A673 (cell line): ENCODE results near the gene THBS3. TPM values are rescaled to one million over a fixed set of nuclear protein-coding genes. Genes with fewer than 3 reads are reported as not detected.
A peak's percentile ranks its signal among the peaks of the same experiment; 100 is the strongest.
"Not testable (repeated sequence)": the region's sequence is repeated elsewhere in the genome, so short reads cannot be mapped to it uniquely, and the experiment has no call there.

ENCODE experiments used
- BruUV-seq: library from RNA; stranded (reverse); fragments of 400-500 nt; replicated peaks from 2 replicates; lab custom pipeline; 2021; lab: Mats Ljungman, UMichigan
- CTCF ChIA-PET: fragments of 300-600 bp; sonication (Branson Sonifier 250); formaldehyde crosslinking; loops from one replicate; lab custom pipeline; 2022; ENCODE audit warnings: antibody characterized with exemption; lab: Charles Lee
- POLR2A ChIA-PET: fragments of 300-600 bp; sonication (Branson Sonifier 250); formaldehyde crosslinking; loops from one replicate; lab custom pipeline; 2022; ENCODE audit warnings: antibody characterized with exemption; ENCODE audit not compliant: low non-redundant PET; lab: Charles Lee
- DNase-seq: peaks from one replicate; pipeline ENCODE4 v3.0.0-alpha.2; 2015; ENCODE audit warnings: low spot score
- H3K27ac ChIP-seq: fragments of 200-600 bp; sonication (generic); 2 replicates; pipeline ENCODE4 v1.5.1; 2016; ENCODE audit warnings: mixed run types, low read depth, mild to moderate bottlenecking, mixed read lengths, antibody characterized with exemption, low read length; ENCODE audit not compliant: poor library complexity, severe bottlenecking
- H3K27me3 ChIP-seq: fragments of 200-600 bp; sonication (generic); replicated peaks from 2 replicates; pipeline ENCODE4 v1.6.1; 2017; ENCODE audit warnings: mixed run types, low read depth, mild to moderate bottlenecking, mixed read lengths, antibody characterized with exemption, low read length; ENCODE audit not compliant: insufficient read depth, poor library complexity
- H3K36me3 ChIP-seq: fragments of 200-600 bp; sonication (generic); 2 replicates; pipeline ENCODE4 v1.6.1; 2016; ENCODE audit warnings: mixed run types, mild to moderate bottlenecking, mixed read lengths, antibody characterized with exemption, low read length; ENCODE audit not compliant: insufficient read depth, poor library complexity, severe bottlenecking
- H3K4me1 ChIP-seq: fragments of 200-600 bp; sonication (generic); 2 replicates; pipeline ENCODE4 v1.6.1; 2017; ENCODE audit warnings: mixed run types, mild to moderate bottlenecking, mixed read lengths, antibody characterized with exemption, low read length; ENCODE audit not compliant: insufficient read depth, poor library complexity, severe bottlenecking
- H3K4me3 ChIP-seq: fragments of 200-600 bp; sonication (generic); 2 replicates; pipeline ENCODE4 v1.5.1; 2016; ENCODE audit warnings: low read depth, mixed run types, mild to moderate bottlenecking, mixed read lengths, low read length; ENCODE audit not compliant: poor library complexity, severe bottlenecking
- H3K9me3 ChIP-seq: fragments of 200-600 bp; sonication (generic); 2 replicates; pipeline ENCODE4 v1.6.1; 2016; ENCODE audit warnings: mixed run types, low read depth, mild to moderate bottlenecking, mixed read lengths, antibody characterized with exemption, low read length; ENCODE audit not compliant: poor library complexity, severe bottlenecking
- EZH2 ChIP-seq: fragments of 200-600 bp; sonication (generic); IDR thresholded peaks from 2 replicates; pipeline ENCODE4 v1.6.1; 2017; ENCODE audit warnings: borderline replicate concordance, low read depth, mild to moderate bottlenecking, mixed read lengths, antibody characterized with exemption, low read length; ENCODE audit not compliant: poor library complexity, severe bottlenecking
- intact Hi-C: fragments of 100-400 bp; cut with micrococcal nuclease; formaldehyde crosslinking; loops from one replicate; pipeline ENCODE4 v1.10.0; 2022; ENCODE audit not compliant: unreplicated experiment
- total RNA-seq: library from RNA; stranded (reverse); gene quantifications from 2 replicates; pipeline ENCODE4 v1.2.3, GENCODE V29; 2021
- TF ChIP-seq, protein P1 (sequence below): fragments of 300-800, 200-600 bp; sonication (generic); conservative IDR thresholded peaks from 2 replicates; pipeline ENCODE4 v1.5.1; 2017; ENCODE audit warnings: low read depth, mild to moderate bottlenecking, antibody characterized with exemption, low read length, moderate library complexity, mixed read lengths

Gene THBS3
- total RNA-seq, 1 experiment from 2014 or later: 23.2 TPM

DNA sequence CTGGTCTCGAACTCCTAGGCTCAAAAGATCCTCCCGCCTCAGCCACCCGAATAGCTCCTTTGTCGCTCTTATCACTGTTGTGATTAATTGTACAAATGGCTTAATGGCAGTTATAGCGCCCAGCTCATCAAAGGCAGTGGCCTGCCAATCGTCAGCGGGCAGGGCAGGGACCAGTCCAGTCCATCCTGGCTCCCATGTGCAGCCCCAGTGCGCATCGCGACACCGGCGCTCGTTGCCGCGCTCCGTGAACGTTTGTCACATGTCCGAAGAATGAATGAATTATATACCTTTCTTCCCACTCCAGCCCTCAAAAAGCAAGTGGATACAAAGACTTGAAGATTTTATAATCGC lies 19.2 kb upstream of the THBS3 start:
- Histone ChIP-seq H3K4me1 (peaks cover 20% of the 10 kb centered on the region), H3K27me3 (no peaks in the 10 kb centered on the region), H3K27ac (peak overlapping the region; percentile 91), H3K36me3 (no peaks in the 10 kb centered on the region), H3K9me3 (no peaks in the 10 kb centered on the region), H3K4me3 (peak overlapping the region; percentile 59)
- intact Hi-C loops: loop anchor here (2.0 kb wide), 1 partner anchor 50 kb away; the partner anchor contains the start of gene HCN3
- peak; percentile 73 for DNase-seq
- ChIA-PET CTCF (interaction anchor here (1.3 kb wide), 1 partner anchor 20 kb away, joined by 4 read pairs; no protein-coding TSS in a partner anchor), POLR2A (interaction anchor here (1.0 kb wide), 1 partner anchor 18 kb away, joined by 4 read pairs; no protein-coding TSS in a partner anchor)
- BruUV-seq: TSS peak; percentile 89
- TF ChIP-seq, protein P1, sequence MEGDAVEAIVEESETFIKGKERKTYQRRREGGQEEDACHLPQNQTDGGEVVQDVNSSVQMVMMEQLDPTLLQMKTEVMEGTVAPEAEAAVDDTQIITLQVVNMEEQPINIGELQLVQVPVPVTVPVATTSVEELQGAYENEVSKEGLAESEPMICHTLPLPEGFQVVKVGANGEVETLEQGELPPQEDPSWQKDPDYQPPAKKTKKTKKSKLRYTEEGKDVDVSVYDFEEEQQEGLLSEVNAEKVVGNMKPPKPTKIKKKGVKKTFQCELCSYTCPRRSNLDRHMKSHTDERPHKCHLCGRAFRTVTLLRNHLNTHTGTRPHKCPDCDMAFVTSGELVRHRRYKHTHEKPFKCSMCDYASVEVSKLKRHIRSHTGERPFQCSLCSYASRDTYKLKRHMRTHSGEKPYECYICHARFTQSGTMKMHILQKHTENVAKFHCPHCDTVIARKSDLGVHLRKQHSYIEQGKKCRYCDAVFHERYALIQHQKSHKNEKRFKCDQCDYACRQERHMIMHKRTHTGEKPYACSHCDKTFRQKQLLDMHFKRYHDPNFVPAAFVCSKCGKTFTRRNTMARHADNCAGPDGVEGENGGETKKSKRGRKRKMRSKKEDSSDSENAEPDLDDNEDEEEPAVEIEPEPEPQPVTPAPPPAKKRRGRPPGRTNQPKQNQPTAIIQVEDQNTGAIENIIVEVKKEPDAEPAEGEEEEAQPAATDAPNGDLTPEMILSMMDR: 0 out of 2 replicates have a peak, but pooled peaks have one; percentile 41
- no peak for TF ChIP-seq EZH2

DNA sequence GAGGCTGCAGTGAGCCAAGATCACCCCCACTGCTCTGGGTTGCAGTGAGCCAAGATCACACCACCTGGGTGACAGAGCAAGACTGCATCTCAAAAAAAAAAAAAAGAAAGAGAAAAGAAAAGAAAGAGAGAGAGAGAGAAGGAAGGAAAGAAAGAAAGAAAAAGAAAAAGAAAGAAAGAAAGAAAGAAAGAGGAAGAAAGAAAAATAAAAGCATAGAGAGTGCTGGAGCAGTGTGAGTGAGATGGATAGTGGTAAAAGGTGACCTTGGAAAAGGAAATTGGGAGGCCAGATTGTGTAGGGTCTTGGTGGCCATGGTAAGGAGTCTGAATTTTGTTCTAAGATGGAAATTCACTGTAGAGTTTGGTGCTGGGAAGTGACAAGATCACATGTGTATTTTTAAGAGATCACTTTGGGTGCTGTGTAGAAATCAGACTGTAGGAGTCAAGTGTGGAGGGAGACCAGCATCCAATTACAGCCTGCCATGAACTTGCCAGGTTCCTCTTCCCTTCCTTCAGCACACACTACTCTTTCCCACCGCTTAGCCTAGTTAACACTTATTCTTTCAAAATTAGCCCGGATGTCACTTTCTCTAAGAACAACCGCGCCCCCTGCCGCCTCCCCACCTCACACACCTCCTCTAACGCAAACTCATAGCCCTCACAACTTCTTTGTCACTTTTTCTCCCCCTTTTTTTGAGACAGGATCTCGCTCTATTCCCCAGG lies 18.7 kb upstream of the THBS3 start:
- DNase-seq: peak; percentile 94
- BruUV-seq: no TSS peak
- POLR2A ChIA-PET: interaction anchor here (1.0 kb wide), 1 partner anchor 17 kb away, joined by 4 read pairs; no protein-coding TSS in a partner anchor

GRCh38 chr1:155225404-155225759 lies 17.7 kb upstream of the THBS3 start:
- POLR2A ChIA-PET, BruUV-seq, CTCF ChIA-PET, DNase-seq, H3K36me3 ChIP-seq, H3K9me3 ChIP-seq, intact Hi-C loops, H3K27me3 ChIP-seq: not testable (repeated sequence)
- Histone ChIP-seq H3K4me1 (peaks cover 20% of the 10 kb centered on the region), H3K27ac (peak overlapping the region; percentile 91), H3K4me3 (peak overlapping the region; percentile 59)

More for the DNA sequence above, 18.7 kb upstream of the THBS3 start:
- H3K4me3 ChIP-seq: peak overlapping the region; percentile 59
- H3K36me3 ChIP-seq: no peaks in the 10 kb centered on the region
- peaks cover 20% of the 10 kb centered on the region for H3K4me1 ChIP-seq
- CTCF ChIA-PET: interaction anchor here (1.3 kb wide), 1 partner anchor 19 kb away, joined by 4 read pairs; no protein-coding TSS in a partner anchor
- peak overlapping the region; percentile 91 for H3K27ac ChIP-seq
- no peaks in the 10 kb centered on the region for H3K9me3 ChIP-seq
- intact Hi-C loops: loop anchor here (2.0 kb wide), 1 partner anchor 50 kb away; the partner anchor contains the start of gene HCN3
- H3K27me3 ChIP-seq: no peaks in the 10 kb centered on the region
- no peak for TF ChIP-seq EZH2
- TF ChIP-seq, protein P1: peak; percentile 78
